Activated CD4-positive, alpha-beta memory T cell treated with anti-CD3 and anti-CD28 coated beads, Interleukin-2, amount 10 ng/mL, durations not matched to agents 7 days and 5 days (primary cell): Measurements from ENCODE around the gene PRR15. TPM values are rescaled to one million over a fixed set of nuclear protein-coding genes. Genes with fewer than 3 reads are reported as not detected.
A peak's percentile ranks its signal among the peaks of the same experiment; 100 is the strongest.

Experiments
- CTCF ChIA-PET: fragments of 350-600 bp; sonication (Branson Sonifier 250); formaldehyde crosslinking; loops from one replicate; lab custom pipeline; 2021; ENCODE audit warnings: antibody characterized with exemption, inconsistent platforms; lab: Charles Lee
- POLR2A ChIA-PET: fragments of 350-600 bp; sonication (Branson Sonifier 250); formaldehyde crosslinking; loops from one replicate; lab custom pipeline; 2021; ENCODE audit warnings: antibody characterized with exemption; lab: Charles Lee
- DNase-seq: peaks from one replicate; pipeline ENCODE4 v3.0.0-alpha.2; 2020
- H3K27ac Mint-ChIP-seq: one replicate; pipeline ENCODE4 v1.8.0; 2021; ENCODE audit warnings: mild to moderate bottlenecking, mixed read lengths
- H3K27me3 Mint-ChIP-seq: one replicate; pipeline ENCODE4 v1.8.0; 2021; ENCODE audit warnings: mixed read lengths
- H3K36me3 Mint-ChIP-seq: one replicate; pipeline ENCODE4 v1.8.0; 2021; ENCODE audit warnings: low read depth, mixed read lengths
- H3K4me1 Mint-ChIP-seq: one replicate; pipeline ENCODE4 v1.8.0; 2021; ENCODE audit warnings: mixed read lengths
- H3K4me3 Mint-ChIP-seq: one replicate; pipeline ENCODE4 v1.8.0; 2021; ENCODE audit warnings: mild to moderate bottlenecking, mixed read lengths
- H3K9me3 Mint-ChIP-seq: one replicate; pipeline ENCODE4 v1.8.0; 2021; ENCODE audit warnings: mixed read lengths
- total RNA-seq, 2 experiments: library from RNA; stranded (reverse); gene quantifications; one replicate each; pipeline ENCODE4 v1.2.3, GENCODE V29; 2021

PRR15 gene
- total RNA-seq, 2 experiments from 2014 or later = not detected

DNA sequence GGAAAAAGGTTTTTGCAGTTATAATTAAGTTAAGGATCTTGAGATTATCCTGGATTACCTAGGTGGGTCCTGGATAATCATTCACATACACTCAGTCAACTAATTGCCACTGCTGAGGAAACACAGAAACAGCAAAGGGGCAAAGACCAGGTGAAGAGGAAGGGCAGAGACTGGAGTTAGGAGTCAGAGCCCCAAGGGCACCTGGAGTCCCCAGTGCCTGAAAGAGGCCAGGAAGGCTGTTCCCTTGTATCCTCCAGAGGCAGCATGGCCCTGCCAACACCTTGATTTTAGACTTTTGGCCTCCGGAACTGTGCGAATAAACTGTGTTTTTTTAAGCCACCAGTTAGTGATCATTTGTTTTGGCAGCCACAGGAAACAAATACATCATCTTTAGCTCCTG is 24.6 kb downstream of the PRR15 start:
- H3K27me3 Mint-ChIP-seq = no peaks in the 10 kb centered on the region
- peaks cover 8% of the 10 kb centered on the region for H3K4me1 Mint-ChIP-seq
- no peaks in the 10 kb centered on the region for H3K36me3 Mint-ChIP-seq
- ChIA-PET CTCF (interaction anchor here (0.9 kb wide), 1 partner anchor 12 kb away, joined by 3 read pairs; no protein-coding TSS in a partner anchor), POLR2A (no interaction called here)
- no peak overlapping the region for H3K4me3 Mint-ChIP-seq
- no peaks in the 10 kb centered on the region for H3K9me3 Mint-ChIP-seq
- DNase-seq = no peak
- no peak overlapping the region for H3K27ac Mint-ChIP-seq

DNA sequence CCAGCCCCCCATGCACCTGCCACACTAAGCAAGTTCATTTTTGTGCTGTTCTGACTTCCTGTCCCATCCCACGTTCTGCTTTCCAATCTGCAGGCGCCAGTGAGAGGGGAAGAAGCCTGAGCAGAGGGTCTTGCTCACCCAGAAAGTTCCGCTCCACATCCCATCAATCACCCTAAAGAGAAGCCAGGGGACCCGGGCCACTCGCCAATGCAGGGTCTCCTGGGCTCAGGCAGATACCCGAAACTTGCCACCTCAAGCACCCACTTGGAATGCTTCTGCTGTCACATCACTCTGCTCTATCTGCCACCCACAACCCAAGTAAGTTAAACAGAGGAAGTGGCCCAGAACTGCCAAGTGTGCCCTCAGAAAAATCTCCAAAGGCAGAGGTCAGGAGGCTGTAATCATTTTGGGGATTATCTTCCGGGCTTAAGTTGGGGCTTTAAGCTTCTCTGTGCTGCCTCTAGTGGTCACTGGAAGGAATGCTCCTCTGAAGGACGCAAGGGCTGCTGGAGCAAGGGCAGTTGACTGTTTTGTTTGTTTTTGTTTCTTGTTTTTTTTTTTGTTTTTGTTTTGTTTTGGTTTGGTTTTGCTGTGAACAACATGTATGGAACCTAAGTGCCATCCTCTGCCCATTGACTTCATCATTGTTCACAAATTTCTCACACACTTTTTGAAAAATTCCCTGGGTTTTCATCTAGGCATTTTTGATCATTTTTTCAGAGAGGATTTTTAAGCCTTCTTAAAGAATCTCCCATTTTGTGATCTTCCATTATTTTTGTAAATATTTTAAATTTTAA is 25.5 kb downstream of the PRR15 start:
- Mint-ChIP-seq H3K36me3 (no peaks in the 10 kb centered on the region), H3K27me3 (no peaks in the 10 kb centered on the region), H3K27ac (no peak overlapping the region), H3K4me3 (no peak overlapping the region), H3K9me3 (no peaks in the 10 kb centered on the region), H3K4me1 (peaks cover 8% of the 10 kb centered on the region)
- ChIA-PET CTCF (interaction anchor here (0.7 kb wide), 1 partner anchor 880 kb away, joined by 3 read pairs; no protein-coding TSS in a partner anchor), POLR2A (no interaction called here)
- peak; percentile 24 for DNase-seq

DNA sequence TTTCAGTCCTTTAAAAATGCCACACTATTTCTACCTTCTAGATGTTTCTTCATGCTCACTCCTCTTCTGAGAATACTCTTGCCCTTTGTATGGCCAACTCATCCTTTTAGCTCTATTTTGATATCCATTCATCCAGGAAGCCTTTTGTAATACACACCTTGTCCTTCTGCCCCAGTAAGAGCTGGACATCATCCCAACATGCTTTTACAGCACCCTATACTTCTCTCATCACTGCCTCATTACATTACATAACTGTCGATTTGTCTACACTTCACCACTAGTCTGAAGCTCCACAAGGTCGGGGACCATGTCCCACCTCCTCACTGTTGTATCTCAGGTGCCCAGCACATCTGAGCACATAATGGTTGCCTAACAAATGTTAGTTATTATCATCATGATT is 29.2 kb downstream of the PRR15 start:
- Mint-ChIP-seq H3K27me3 (no peaks in the 10 kb centered on the region), H3K9me3 (no peaks in the 10 kb centered on the region), H3K4me1 (peaks cover 8% of the 10 kb centered on the region), H3K36me3 (no peaks in the 10 kb centered on the region), H3K4me3 (no peak overlapping the region), H3K27ac (no peak overlapping the region)
- ChIA-PET POLR2A (no interaction called here), CTCF (no interaction called here)
- DNase-seq = no peak

DNA sequence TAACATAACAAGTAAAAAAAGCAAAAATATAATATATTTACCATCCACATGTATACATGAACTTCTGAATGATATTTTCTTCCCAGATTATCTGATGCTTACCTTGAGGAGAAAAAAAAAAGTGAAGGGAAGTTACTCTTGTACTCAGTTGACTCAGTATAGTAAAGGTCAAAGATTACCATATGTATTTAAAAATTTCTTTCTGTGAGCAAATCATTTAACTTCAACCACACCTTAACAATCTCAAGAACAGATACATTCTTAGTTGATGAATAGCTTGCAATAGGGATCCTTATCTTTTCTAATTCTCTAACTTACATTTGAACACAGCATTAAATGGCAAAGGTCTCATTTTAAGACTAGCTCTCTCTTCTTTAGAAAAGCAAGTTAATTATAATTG is 29.8 kb downstream of the PRR15 start:
- ChIA-PET CTCF (no interaction called here), POLR2A (no interaction called here)
- H3K27ac Mint-ChIP-seq = no peak overlapping the region
- no peaks in the 10 kb centered on the region for H3K36me3 Mint-ChIP-seq
- no peaks in the 10 kb centered on the region for H3K27me3 Mint-ChIP-seq
- H3K4me3 Mint-ChIP-seq = no peak overlapping the region
- peaks cover 6% of the 10 kb centered on the region for H3K4me1 Mint-ChIP-seq
- no peak for DNase-seq
- no peaks in the 10 kb centered on the region for H3K9me3 Mint-ChIP-seq

DNA sequence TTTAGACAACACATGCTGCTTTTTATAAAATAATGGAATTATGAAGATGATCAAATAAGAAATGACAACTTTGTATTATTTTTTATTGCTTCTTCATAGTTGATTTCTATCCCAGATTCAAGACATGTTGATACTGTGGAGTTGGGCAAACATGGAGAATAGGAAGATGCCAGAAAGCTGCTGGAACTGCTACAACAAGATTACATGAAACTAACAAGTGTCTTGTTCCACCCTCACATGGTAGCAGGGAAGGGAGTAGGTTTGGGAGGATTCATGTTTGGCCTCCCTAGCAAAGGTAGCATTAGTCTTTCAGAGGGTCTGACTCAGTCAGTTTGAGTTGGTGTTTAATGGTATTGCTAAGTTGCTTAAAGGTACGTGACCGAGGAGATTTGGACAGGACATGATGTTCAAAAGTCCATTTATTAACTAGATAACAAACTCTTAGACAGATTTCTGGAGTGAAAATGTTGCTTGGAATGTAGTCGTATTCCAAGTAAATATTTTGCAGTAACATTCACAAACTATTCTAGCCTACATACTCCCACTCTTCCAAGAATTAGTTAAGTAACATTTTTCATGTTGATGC is 33.1 kb downstream of the PRR15 start:
- Mint-ChIP-seq H3K9me3 (no peaks in the 10 kb centered on the region), H3K27ac (no peak overlapping the region), H3K27me3 (no peaks in the 10 kb centered on the region), H3K4me3 (no peak overlapping the region), H3K36me3 (no peaks in the 10 kb centered on the region), H3K4me1 (no peaks in the 10 kb centered on the region)
- CTCF ChIA-PET = no interaction called here
- POLR2A ChIA-PET = no interaction called here
- no peak for DNase-seq

DNA sequence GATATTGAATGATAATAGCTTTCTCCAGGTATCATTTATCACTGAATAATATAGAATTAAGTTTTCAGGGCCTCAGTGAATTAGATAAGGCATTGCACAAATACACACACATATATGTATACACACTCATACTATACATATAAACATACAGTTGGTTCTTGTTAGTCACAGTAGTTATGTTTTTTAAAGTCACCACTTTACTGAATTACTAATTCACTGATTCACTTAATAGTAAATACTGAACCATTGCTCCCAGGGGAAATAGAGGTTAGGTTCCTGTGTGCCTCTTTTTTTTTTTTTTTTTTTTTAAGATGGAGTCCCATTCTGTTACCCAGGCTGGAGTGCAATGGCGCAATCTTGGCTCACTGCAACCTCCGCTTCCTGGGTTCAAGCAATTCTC is 33.6 kb downstream of the PRR15 start:
- Mint-ChIP-seq H3K4me3 (no peak overlapping the region), H3K4me1 (no peaks in the 10 kb centered on the region), H3K9me3 (no peaks in the 10 kb centered on the region), H3K27ac (no peak overlapping the region), H3K36me3 (no peaks in the 10 kb centered on the region), H3K27me3 (no peaks in the 10 kb centered on the region)
- ChIA-PET CTCF (no interaction called here), POLR2A (no interaction called here)
- no peak for DNase-seq

DNA sequence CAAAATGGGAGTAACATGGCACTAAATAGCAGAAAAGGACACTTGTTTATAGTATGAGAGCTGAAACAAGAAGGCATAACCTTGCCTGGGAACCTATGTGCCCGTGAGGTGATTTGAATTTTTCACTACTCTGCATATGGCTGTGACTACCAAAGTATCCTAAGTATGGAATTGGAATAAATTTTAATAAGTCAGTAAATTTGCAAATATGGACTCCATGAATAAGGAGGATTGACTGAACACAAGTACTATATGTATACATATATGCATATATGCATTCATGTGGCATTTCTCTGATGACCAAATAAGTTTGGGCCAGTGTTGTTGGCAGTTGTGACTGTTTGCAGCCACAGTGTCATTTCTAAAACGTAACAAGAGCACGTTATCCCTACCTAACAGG is 34.5 kb downstream of the PRR15 start:
- Mint-ChIP-seq H3K9me3 (no peaks in the 10 kb centered on the region), H3K27me3 (peaks cover 1% of the 10 kb centered on the region), H3K4me1 (no peaks in the 10 kb centered on the region), H3K4me3 (no peak overlapping the region), H3K36me3 (no peaks in the 10 kb centered on the region), H3K27ac (no peak overlapping the region)
- POLR2A ChIA-PET = no interaction called here
- DNase-seq = no peak
- CTCF ChIA-PET = no interaction called here

DNA sequence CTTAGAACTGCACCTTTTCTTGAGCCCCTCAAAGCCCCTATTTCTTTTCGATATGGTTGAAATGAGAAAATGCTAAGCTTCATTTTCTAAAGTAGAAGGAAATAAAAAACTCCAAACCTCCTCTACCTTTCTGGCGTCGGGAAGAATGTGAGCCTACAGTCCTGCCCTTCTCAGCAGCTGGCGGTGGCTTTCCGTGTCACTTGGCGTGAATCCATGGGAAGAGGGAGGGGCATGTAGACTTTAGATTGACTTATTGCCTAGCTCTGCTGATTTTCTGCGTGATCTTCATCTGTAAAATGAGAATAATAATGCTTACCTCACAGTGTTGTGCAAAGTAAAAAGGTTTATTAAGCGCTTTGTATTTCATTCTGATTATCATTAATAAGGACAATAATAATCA is 35.0 kb downstream of the PRR15 start:
- H3K36me3 Mint-ChIP-seq = no peaks in the 10 kb centered on the region
- DNase-seq = no peak
- H3K27ac Mint-ChIP-seq = no peak overlapping the region
- no peaks in the 10 kb centered on the region for H3K4me1 Mint-ChIP-seq
- no peak overlapping the region for H3K4me3 Mint-ChIP-seq
- H3K9me3 Mint-ChIP-seq = no peaks in the 10 kb centered on the region
- CTCF ChIA-PET = no interaction called here
- POLR2A ChIA-PET = no interaction called here
- H3K27me3 Mint-ChIP-seq = peaks cover 1% of the 10 kb centered on the region

DNA sequence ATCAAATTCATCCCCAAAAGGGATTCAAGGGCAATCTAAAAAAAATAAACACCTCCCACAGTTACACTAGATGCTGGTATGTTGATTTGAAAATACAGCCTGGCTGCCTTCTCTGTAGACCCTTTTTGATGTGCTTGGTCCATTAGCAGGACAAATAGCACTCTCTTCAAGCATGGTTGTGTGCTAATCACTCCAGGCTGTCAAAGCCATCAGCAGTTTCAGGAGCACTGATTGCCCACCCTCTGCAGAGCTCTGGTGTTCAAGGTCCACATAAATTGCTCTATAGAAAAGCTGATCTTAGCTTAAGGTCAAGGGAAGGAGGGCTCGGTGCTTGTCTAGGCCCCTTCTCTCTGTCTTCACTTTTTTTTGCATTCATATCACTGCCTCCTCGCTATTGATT is 35.4 kb downstream of the PRR15 start:
- no peaks in the 10 kb centered on the region for H3K36me3 Mint-ChIP-seq
- no peak for DNase-seq
- ChIA-PET CTCF (no interaction called here), POLR2A (no interaction called here)
- peaks cover 2% of the 10 kb centered on the region for H3K27me3 Mint-ChIP-seq
- no peak overlapping the region for H3K27ac Mint-ChIP-seq
- H3K9me3 Mint-ChIP-seq = no peaks in the 10 kb centered on the region
- no peak overlapping the region for H3K4me3 Mint-ChIP-seq
- H3K4me1 Mint-ChIP-seq = no peaks in the 10 kb centered on the region

DNA sequence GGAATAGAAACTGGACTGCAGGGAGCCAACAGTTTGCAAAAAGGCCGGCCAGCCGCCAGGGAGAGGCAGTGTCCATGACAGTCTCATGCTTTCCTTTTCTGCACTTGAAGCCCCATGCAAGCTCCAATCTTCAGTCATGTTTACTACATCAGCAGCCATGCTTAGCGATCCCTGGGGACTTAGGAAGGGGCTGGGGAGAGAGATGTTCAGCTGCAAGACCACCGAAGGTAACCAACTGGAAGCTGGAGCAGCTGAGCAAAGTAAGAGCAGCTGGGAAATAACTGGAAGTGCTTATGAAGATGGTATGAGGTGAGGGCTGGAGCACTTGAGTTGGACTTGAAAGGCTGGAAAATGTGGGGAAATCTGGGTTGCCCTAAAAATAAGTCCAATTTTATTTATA is 37.0 kb downstream of the PRR15 start:
- no peaks in the 10 kb centered on the region for H3K4me1 Mint-ChIP-seq
- no peak overlapping the region for H3K27ac Mint-ChIP-seq
- no peaks in the 10 kb centered on the region for H3K9me3 Mint-ChIP-seq
- no peaks in the 10 kb centered on the region for H3K36me3 Mint-ChIP-seq
- CTCF ChIA-PET = no interaction called here
- no peak for DNase-seq
- H3K4me3 Mint-ChIP-seq = no peak overlapping the region
- POLR2A ChIA-PET = no interaction called here
- peaks cover 6% of the 10 kb centered on the region for H3K27me3 Mint-ChIP-seq

DNA sequence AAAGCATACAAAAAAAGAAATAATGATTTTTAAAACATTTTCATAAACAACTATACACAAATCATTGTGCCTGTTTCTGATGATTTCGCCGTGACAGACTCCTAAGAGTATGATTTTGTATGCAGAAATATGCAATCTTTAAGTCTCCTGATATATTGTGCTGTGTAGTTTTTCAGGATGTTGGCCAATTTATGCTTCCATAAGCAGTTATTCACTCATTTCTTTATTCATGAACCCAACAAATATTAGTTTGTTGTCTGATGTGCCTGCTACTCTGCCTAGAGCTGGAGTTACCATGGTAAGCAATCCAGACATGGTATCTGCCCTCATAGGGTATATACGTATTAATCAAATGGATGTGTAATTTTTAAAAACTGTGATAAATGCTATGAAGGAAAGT is 40.4 kb downstream of the PRR15 start:
- Mint-ChIP-seq H3K36me3 (no peaks in the 10 kb centered on the region), H3K9me3 (no peaks in the 10 kb centered on the region), H3K4me3 (no peak overlapping the region), H3K27ac (no peak overlapping the region), H3K27me3 (peaks cover 6% of the 10 kb centered on the region), H3K4me1 (no peaks in the 10 kb centered on the region)
- CTCF ChIA-PET = no interaction called here
- POLR2A ChIA-PET = no interaction called here
- no peak for DNase-seq

DNA sequence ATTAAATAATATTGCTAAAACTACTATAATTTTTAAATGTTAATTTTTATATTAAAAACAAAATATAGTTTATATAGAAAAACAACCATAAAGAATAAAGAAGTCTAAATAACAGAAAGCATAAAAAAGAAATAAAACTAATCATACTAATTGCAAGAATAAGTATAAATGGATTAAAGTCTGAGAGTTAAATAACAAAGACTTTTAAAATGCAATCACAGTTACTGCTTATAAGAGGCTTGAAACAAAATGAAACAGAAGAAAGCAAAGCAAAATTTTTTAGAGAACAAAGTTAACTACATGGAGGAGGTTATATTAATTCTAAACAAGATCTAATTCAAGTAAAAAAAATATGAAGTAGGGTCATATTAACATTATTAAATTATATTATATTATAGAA is 41.1 kb downstream of the PRR15 start:
- no peak for DNase-seq
- ChIA-PET POLR2A (no interaction called here), CTCF (no interaction called here)
- Mint-ChIP-seq H3K27me3 (peaks cover 6% of the 10 kb centered on the region), H3K4me1 (no peaks in the 10 kb centered on the region), H3K4me3 (no peak overlapping the region), H3K27ac (no peak overlapping the region), H3K9me3 (no peaks in the 10 kb centered on the region), H3K36me3 (no peaks in the 10 kb centered on the region)

DNA sequence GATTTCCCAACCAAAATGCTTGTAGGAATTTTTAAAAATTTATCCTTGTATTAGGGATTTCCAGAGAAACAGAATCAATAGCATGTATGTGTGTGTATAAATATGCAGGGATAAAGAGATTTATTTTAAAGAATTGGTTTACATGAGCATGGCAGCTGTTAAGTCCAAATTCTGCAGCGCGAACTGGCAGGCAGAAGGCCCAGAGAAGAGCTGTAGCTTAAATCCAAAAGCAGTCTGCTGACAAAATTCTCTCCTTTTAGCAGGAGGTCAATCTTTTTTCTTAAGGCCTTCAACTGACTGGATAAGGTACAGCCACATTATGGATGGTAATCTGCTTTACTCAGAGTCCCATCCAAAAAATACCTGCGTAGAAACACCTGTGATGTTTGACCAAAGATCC is 42.0 kb downstream of the PRR15 start:
- H3K4me1 Mint-ChIP-seq = no peaks in the 10 kb centered on the region

DNA sequence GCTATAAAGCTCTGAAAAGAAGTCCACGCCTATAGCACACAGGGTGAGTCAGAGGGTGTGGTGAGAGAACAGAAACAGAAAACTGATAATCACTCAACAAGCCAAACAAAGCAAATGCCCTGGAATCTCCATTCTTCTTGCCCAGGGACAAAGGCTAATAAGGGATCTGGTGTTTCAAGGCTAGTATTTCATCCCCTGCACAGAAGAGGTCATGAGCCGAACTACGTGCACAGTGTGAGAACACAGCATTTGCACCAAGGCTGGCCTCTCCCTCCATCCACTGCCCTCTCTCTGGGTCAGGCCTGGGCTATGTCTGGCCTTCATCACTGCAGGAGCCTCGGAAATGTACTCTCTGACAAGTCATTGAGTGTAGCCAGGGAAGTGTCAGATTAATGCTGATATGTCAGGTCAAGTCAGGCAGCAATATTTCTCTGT is 42.7 kb downstream of the PRR15 start:
- Mint-ChIP-seq H3K4me1 (no peaks in the 10 kb centered on the region), H3K4me3 (no peak overlapping the region), H3K27me3 (peaks cover 6% of the 10 kb centered on the region), H3K27ac (no peak overlapping the region), H3K36me3 (no peaks in the 10 kb centered on the region), H3K9me3 (no peaks in the 10 kb centered on the region)
- ChIA-PET CTCF (no interaction called here), POLR2A (no interaction called here)
- DNase-seq = no peak

More for the DNA sequence above, 42.0 kb downstream of the PRR15 start:
- POLR2A ChIA-PET = no interaction called here
- no peaks in the 10 kb centered on the region for H3K9me3 Mint-ChIP-seq
- no peak overlapping the region for H3K4me3 Mint-ChIP-seq
- no peaks in the 10 kb centered on the region for H3K36me3 Mint-ChIP-seq
- H3K27me3 Mint-ChIP-seq = peaks cover 6% of the 10 kb centered on the region
- H3K27ac Mint-ChIP-seq = no peak overlapping the region
- CTCF ChIA-PET = no interaction called here
- no peak for DNase-seq
